Fibroblast of pulmonary artery (primary cell): ENCODE data around the gene EFNB3.

Experiments used
- DNase-seq: peaks from one replicate; pipeline ENCODE4 v3.0.0-alpha.2; 2010; ENCODE audit warnings: low read depth
- H3K4me3 ChIP-seq: replicated peaks from 2 replicates; pipeline ENCODE4 v1.5.1; 2011; ENCODE audit warnings: low read depth, mild to moderate bottlenecking, control low read depth, low read length, moderate library complexity
- CTCF ChIP-seq: IDR thresholded peaks from 2 replicates; pipeline ENCODE4 v1.5.1; 2011; ENCODE audit warnings: mild to moderate bottlenecking, control low read depth, low read length, inconsistent platforms; ENCODE audit errors: missing control alignments

The EFNB3 gene

DNA sequence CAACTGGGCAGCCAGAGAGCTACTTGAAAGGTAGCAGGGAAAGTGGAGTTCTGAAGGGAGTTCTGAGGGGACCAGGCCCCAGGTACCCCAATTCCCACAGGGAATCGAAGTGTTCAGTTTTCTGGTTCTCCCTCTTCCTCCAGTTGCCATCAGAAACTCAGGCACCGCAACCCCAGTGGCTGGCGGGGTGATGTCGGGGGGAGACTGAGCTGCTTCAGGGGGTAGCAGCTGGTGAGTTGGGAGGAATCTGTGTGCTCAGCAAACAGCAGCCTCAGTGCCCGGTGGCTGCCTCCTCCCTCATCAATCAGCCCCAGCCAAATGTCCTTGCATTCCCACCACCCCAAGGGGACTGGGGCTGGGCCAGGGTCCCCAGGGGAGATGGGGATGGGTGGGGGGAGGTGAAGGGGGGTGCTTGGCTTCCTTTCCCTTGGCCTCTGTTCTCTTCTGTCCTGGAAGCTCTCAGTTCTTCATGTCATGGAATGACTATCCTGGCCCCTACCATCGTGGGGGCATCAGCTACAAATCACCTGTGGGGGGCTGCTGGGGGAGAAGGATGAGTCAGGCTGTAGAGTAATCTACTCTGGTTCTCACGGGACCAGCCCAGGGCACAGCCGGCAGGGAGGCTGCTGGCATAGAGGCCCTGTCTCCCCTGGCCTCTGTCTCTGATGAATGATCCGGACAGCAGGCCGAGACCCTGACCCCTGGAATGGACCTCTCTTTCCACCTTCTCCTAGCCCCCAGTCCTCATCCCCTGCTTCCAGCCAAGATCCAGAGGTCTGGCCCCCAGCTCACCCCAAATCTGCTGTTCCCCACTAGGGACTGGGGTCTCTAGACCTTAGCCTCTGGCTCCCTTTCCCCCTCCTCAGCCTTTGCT is 10.0 kb downstream of the EFNB3 start:
- no peak for TF ChIP-seq CTCF
- H3K4me3 ChIP-seq: no peak overlapping the region
- DNase-seq: no peak

DNA sequence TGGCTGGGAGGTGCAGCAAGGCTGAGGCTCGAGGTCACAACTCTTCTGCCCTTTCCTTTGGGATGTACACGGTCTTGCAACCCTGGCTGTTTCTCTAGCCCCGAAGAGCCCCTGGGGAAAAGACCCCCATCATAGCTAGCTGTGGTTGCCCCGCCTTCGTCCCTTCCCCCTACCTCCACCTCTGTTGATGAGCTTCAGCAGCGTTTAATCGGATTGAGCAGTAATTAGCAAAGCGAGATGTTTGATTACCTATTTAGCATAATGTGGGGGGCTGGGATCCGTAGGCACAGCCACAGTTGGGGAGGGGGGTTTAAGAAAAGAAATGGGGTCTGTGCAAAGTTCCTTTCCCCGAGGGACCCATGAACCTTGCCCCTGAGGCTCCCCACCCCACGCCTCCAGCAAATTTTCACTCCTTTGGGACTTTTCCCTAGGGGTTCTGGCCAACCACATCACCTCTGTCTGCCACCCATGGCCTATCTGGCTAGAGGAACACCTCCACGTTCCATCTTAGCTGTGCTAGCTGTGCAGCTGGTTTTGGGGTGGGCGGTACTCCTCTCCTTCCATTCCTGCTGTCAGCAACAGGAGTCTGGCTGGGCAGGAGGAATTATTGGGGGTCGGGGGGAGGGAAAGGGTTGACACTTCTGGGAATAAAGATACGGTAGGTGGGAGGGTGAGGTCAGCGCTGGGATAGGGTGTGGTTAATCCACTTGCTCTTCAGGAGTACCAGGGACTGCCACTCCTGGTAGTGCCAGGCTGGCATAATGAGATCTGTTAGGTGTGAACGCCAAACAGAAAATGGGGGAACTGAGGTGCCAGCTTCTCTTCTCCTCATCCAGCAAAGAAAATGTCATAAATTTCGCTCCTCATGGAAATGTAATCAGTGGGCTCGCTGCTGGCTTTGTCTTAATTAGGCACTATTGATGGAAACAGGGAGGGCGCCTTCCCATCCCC is 11.2 kb downstream of the EFNB3 start:
- TF ChIP-seq CTCF: no peak
- DNase-seq: no peak
- H3K4me3 ChIP-seq: peak overlapping the region; percentile 70

- H3K4me3 ChIP-seq: peak within 1 kb of the TSS; percentile 70
- peak; percentile 95 for DNase-seq
- peak; percentile 36 for TF ChIP-seq CTCF
Measured at GRCh38 chr17:7716901-7717755, 12.1 kb downstream of the EFNB3 start, which contains the start of gene DNAH2. TSS of gene DNAH2 (plus strand) at chr17:7717744. CDS start at chr17:7719735, 1,991 bp downstream.

- TF ChIP-seq CTCF: no peak
- H3K4me3 ChIP-seq: peak overlapping the region; percentile 70
- peak; percentile 17 for DNase-seq
Measured at GRCh38 chr17:7717756-7718350, 12.9 kb downstream of the EFNB3 start.

GRCh38 chr17:7719661-7720060 is 14.7 kb downstream of the EFNB3 start:
- DNase-seq: no peak
- H3K4me3 ChIP-seq: no peak overlapping the region
- TF ChIP-seq CTCF: no peak

DNA sequence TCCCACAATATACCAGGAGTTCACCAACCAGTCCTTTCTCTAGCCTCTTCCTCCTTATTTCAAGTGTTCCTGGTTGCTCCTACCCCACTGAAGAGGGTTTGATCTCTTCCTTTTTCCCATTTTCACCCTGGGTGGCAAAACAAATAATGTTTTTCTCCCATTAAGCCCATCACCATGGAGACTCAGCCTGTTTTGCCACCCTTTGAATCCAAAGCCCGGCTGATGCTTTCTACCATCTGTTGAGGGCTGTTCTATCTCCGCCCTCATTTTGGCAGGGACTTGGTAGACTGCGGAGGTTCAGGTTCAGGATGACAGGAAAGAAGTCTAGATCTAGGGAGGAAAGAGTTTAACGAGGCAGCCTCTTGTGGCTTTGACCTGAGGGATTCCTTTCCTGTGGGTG is 15.1 kb downstream of the EFNB3 start:
- H3K4me3 ChIP-seq: no peak overlapping the region
- TF ChIP-seq CTCF: no peak
- no peak for DNase-seq
